ENCODE data around the gene KCNQ4.

DNA sequence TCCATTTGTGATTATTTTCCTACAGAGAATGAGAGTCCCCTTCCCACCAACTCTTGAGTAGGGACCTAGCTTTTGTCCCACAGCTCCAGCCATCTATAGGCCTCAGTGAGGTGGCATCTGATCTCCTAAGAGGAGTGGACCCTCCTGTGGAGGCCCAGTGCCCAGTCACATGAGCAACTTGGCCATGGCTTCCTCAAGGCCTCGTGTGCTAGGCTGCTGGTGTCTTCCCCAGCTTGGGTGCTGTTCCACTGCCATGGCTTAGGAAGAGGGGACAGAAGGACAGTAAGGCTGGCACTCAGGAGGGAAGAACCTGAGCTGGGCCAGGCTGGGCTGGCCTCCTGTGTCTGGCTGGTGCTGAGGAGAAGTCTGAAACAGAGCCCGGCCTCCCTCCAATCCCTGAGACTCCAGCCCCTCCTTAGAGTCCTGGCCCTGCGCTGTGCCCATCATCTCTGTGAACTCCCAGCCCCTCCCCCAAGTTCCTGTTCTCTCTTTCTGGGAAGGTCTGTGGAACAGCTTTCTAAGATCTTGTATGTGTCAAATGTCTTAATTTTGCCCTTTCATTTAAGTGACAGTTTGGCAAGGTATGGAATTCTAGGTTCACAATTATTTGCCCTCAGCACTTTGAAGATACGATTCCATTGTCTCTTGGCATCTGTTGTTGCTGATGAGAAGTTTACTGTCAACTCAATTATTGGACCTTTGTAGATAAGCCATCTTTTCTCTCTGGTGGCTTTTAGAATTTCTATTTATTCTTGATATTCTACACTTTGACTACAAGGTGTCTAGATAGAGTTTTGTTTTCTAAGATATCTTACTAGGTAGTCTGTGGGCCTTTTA lies 7.1 kb upstream of the KCNQ4 start:
- TF ChIP-seq, protein P1, sequence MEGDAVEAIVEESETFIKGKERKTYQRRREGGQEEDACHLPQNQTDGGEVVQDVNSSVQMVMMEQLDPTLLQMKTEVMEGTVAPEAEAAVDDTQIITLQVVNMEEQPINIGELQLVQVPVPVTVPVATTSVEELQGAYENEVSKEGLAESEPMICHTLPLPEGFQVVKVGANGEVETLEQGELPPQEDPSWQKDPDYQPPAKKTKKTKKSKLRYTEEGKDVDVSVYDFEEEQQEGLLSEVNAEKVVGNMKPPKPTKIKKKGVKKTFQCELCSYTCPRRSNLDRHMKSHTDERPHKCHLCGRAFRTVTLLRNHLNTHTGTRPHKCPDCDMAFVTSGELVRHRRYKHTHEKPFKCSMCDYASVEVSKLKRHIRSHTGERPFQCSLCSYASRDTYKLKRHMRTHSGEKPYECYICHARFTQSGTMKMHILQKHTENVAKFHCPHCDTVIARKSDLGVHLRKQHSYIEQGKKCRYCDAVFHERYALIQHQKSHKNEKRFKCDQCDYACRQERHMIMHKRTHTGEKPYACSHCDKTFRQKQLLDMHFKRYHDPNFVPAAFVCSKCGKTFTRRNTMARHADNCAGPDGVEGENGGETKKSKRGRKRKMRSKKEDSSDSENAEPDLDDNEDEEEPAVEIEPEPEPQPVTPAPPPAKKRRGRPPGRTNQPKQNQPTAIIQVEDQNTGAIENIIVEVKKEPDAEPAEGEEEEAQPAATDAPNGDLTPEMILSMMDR (IDR thresholded peaks at IDR 0.05; ENCODE audit: low read depth, low read length): no peak
- TF ChIP-seq EZH2phosphoT487 (IDR thresholded peaks at IDR 0.05; ENCODE audit: low read depth): no peak
